GM10266 (cell line): Measurements from ENCODE around the gene RBMS1.

Source experiments
- DNase-seq: peaks from one replicate; pipeline ENCODE4 v3.0.0; 2012; ENCODE audit errors: extremely low spot score
- TF ChIP-seq, protein P1 (sequence below): IDR thresholded peaks from 2 replicates; pipeline ENCODE4 v1.5.1; 2012; ENCODE audit warnings: mild to moderate bottlenecking, low read depth; ENCODE audit not compliant: control insufficient read depth, insufficient read depth; ENCODE audit errors: missing control alignments

RBMS1 gene

DNA sequence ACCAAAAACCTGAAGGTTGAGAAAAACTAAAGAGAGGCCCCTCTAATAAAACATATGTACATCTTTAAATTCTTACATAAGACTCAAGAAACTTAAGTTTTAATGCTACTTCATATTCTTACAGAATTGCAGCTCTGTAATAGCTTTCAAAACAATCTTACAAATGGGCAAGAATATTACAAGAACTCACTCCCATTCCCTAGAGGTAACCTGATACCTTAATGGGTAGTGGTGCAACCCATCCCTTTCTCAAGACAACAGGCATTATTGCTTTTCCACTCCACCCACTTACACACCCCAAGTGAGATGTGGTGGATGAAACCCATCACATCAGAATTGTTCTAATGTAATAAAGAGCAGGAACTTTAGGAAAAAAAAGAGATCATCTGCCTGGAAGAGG is 103.7 kb downstream of the RBMS1 start:
- no peak for DNase-seq
- TF ChIP-seq, protein P1, sequence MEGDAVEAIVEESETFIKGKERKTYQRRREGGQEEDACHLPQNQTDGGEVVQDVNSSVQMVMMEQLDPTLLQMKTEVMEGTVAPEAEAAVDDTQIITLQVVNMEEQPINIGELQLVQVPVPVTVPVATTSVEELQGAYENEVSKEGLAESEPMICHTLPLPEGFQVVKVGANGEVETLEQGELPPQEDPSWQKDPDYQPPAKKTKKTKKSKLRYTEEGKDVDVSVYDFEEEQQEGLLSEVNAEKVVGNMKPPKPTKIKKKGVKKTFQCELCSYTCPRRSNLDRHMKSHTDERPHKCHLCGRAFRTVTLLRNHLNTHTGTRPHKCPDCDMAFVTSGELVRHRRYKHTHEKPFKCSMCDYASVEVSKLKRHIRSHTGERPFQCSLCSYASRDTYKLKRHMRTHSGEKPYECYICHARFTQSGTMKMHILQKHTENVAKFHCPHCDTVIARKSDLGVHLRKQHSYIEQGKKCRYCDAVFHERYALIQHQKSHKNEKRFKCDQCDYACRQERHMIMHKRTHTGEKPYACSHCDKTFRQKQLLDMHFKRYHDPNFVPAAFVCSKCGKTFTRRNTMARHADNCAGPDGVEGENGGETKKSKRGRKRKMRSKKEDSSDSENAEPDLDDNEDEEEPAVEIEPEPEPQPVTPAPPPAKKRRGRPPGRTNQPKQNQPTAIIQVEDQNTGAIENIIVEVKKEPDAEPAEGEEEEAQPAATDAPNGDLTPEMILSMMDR: no peak

GRCh38 chr2:160388464-160389263 is 104.9 kb downstream of the RBMS1 start:
- TF ChIP-seq, protein P1: no peak
- DNase-seq: no peak

DNA sequence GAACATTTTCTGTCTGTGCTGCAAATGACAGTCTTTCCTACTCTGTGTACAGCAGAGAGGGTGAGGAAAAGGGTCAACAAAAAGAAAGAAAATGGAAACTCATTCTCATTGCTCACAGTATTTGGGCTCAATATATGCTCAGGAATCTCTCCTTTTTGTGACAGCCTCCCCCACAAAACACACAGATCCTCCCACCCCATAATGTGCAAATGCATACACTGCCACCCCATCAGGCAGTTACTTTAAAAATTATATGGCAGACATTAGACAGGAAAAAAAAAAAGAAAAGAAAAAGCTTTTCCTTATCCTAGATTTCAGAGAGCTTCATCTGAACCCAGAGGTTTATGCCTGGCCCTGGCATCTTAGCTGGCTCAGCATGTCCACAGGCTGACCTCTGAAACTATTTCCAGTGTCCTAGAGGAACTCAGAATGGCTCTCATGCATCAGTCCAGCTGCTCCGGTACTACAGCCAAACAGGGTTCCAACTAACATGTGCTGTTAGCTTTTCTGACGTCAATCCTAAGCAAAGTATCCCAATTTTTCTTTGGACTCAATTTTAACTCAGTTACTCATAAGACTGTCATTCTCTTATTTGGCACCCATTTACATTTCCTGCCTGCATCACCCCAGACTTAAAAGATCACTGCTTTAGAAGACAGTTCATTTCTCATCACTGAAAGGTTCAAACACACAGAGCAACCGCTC is 105.9 kb downstream of the RBMS1 start:
- TF ChIP-seq, protein P1: no peak
- no peak for DNase-seq

DNA sequence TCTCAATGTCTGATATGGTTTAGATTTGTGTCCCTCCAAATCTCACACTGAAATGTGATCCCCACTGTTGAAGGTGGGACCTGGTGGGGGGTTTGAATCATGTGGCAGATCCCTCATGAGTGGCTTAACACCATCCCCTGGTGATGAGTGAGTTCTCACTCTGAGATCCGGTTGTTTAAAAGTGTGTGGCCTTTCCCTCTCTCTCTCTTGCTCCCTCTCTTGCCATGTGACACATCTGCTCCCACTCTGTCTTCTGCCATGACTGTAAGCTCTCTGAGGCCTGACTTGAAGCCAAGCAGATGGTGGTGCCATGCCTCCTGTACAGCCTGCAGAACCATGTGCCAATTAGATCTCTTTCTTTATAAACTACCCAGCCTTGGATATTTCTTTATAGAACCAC is 108.8 kb downstream of the RBMS1 start:
- no peak for DNase-seq
- TF ChIP-seq, protein P1: no peak

GRCh38 chr2:160381425-160381951 is 112.1 kb downstream of the RBMS1 start:
- TF ChIP-seq, protein P1: no peak
- DNase-seq: no peak

DNA sequence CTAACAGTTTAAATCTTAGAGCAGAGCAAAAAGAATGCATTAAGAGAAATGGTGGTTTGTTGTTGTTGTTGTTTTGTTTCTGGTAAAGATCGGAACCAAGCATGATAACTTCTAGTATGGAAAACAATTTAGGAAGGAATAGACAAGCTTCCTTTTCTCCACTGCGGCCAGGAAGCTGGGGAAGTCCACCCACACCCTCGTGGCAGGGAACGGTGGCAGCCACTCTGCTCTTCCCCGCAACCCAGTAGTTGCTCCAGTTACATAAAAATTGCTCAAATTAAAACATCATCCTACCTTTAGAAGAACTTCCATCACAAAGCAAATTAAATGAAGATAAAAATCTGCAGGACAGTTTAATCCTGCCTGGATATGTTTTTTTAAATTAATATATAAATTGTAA is 113.0 kb downstream of the RBMS1 start:
- DNase-seq: no peak
- TF ChIP-seq, protein P1: no peak
